Endothelial cell of umbilical vein (primary cell): Measurements from ENCODE around the gene KYAT1. TPM values are rescaled to one million over a fixed set of nuclear protein-coding genes. Genes with fewer than 3 reads are reported as not detected.

Experiments
- BruUV-seq: library from RNA; stranded (reverse); fragments of 400-500 nt; replicated peaks from 2 replicates; lab custom pipeline; 2021; lab: Mats Ljungman, UMichigan
- CTCF ChIA-PET: fragments of 300-600, 350-600 bp; sonication (Branson Sonifier 250); formaldehyde crosslinking; loops from one replicate; lab custom pipeline; 2021; ENCODE audit warnings: antibody characterized with exemption, inconsistent platforms; lab: Charles Lee
- POLR2A ChIA-PET: fragments of 300-600, 350-600 bp; sonication (Branson Sonifier 250); formaldehyde crosslinking; loops from one replicate; lab custom pipeline; 2021; ENCODE audit warnings: antibody characterized with exemption, inconsistent platforms; lab: Charles Lee
- DNase-seq: peaks from one replicate; pipeline ENCODE4 v3.0.0-alpha.2; 2011; ENCODE audit warnings: low read depth, low spot score
- FAIRE-seq: peaks from 2 replicates; lab custom pipeline; 2011; peaks lifted over from hg19 to GRCh38; lab: Jason Lieb, UNC
- H2AFZ ChIP-seq: 2 replicates; pipeline ENCODE4 v1.6.0; 2012; ENCODE audit warnings: low read depth, low read length, control low read depth, inconsistent platforms
- H3K27ac ChIP-seq: 2 replicates; pipeline ENCODE4 v1.5.1; 2011; ENCODE audit warnings: low read depth, mild to moderate bottlenecking, control low read depth, low read length, moderate library complexity; ENCODE audit not compliant: insufficient read depth
- H3K27me3 ChIP-seq, 2 experiments: 2 replicates each; pipeline versions ENCODE4 v1.6.0 to v1.6.1; 2011; ENCODE audit warnings: low read length in 2 of 2, mixed read lengths in 1 of 2; ENCODE audit not compliant: control insufficient read depth in 2 of 2, insufficient read depth in 2 of 2
- H3K36me3 ChIP-seq, 2 experiments: 2 replicates in 1 of 2; 3 replicates in 1 of 2; pipeline ENCODE4 v1.5.1; 2011; ENCODE audit warnings: low read length in 2 of 2, mild to moderate bottlenecking in 1 of 2, moderate library complexity in 1 of 2; ENCODE audit not compliant: control insufficient read depth in 2 of 2, insufficient read depth in 2 of 2; ENCODE audit errors: extremely low read depth in 1 of 2
- H3K4me1 ChIP-seq: 3 replicates; pipeline ENCODE4 v1.5.1; 2011; ENCODE audit warnings: mild to moderate bottlenecking, low read length; ENCODE audit not compliant: control insufficient read depth, insufficient read depth; ENCODE audit errors: extremely low read depth
- H3K4me2 ChIP-seq: 2 replicates; pipeline ENCODE4 v1.6.1; 2011; ENCODE audit warnings: low read length, control low read depth, mixed read lengths; ENCODE audit not compliant: insufficient read depth
- H3K4me3 ChIP-seq, 3 experiments: fragments of 200-600 bp in 1 of 3; sonication (generic), shearing (Covaris generic) in 1 of 3; replicated peaks in 1 of 3; 2 replicates each; pipeline ENCODE4 v1.5.1; 2011 to 2016; ENCODE audit warnings: control low read depth in 3 of 3, low read length in 3 of 3, mild to moderate bottlenecking in 2 of 3, inconsistent platforms in 1 of 3, low read depth in 1 of 3, moderate library complexity in 1 of 3; ENCODE audit not compliant: insufficient read depth in 1 of 3
- H3K79me2 ChIP-seq: 2 replicates; pipeline ENCODE4 v1.6.0; 2012; ENCODE audit warnings: low read length, inconsistent platforms; ENCODE audit not compliant: control insufficient read depth, insufficient read depth
- H3K9ac ChIP-seq: replicated peaks from 2 replicates; pipeline ENCODE3; 2011; ENCODE audit warnings: low read length, control low read depth; ENCODE audit not compliant: insufficient read depth; ENCODE audit errors: extremely low read depth
- H3K9me1 ChIP-seq: replicated peaks from 3 replicates; pipeline ENCODE4 v1.6.0; 2011; ENCODE audit warnings: mild to moderate bottlenecking, low read length; ENCODE audit not compliant: control insufficient read depth, insufficient read depth; ENCODE audit errors: extremely low read depth
- H3K9me3 ChIP-seq: replicated peaks from 2 replicates; pipeline ENCODE4 v1.5.1; 2012; ENCODE audit warnings: low read length, inconsistent platforms; ENCODE audit not compliant: control insufficient read depth, insufficient read depth
- H4K20me1 ChIP-seq: replicated peaks from 2 replicates; pipeline ENCODE3; 2011; ENCODE audit warnings: mild to moderate bottlenecking, low read length; ENCODE audit not compliant: control insufficient read depth, insufficient read depth; ENCODE audit errors: extremely low read depth
- CTCF ChIP-seq, 2 donors: IDR thresholded peaks; 1 replicate in 1 of 2; 2 replicates in 1 of 2; pipeline ENCODE4 v1.5.1; 2011; ENCODE audit warnings: low read length in 2 of 2, mild to moderate bottlenecking in 2 of 2, moderate library complexity in 2 of 2, control low read depth in 1 of 2, inconsistent platforms in 1 of 2, low read depth in 1 of 2; ENCODE audit not compliant: insufficient read depth in 1 of 2; ENCODE audit errors: extremely low read depth in 1 of 2
- EZH2 ChIP-seq: IDR thresholded peaks from 2 replicates; pipeline ENCODE4 v1.6.1; 2012; ENCODE audit warnings: borderline replicate concordance, low read depth, mild to moderate bottlenecking, moderate library complexity, low read length, inconsistent platforms; ENCODE audit not compliant: severe bottlenecking
- FOS ChIP-seq: IDR thresholded peaks from 2 replicates; pipeline ENCODE4 v1.6.1; 2011; ENCODE audit warnings: mild to moderate bottlenecking, low read length, moderate library complexity, borderline replicate concordance; ENCODE audit not compliant: insufficient read depth
- GATA2 ChIP-seq: IDR thresholded peaks from 2 replicates; pipeline ENCODE4 v1.7.0; 2011; ENCODE audit warnings: low read depth, mild to moderate bottlenecking, moderate library complexity, mixed read lengths, low read length; ENCODE audit not compliant: insufficient read length, insufficient read depth
- JUN ChIP-seq: IDR thresholded peaks from 2 replicates; pipeline ENCODE4 v1.6.1; 2011; ENCODE audit warnings: borderline replicate concordance, low read depth; ENCODE audit not compliant: insufficient read length, insufficient read depth
- MAX ChIP-seq: IDR thresholded peaks from 2 replicates; pipeline ENCODE4 v1.6.1; 2011; ENCODE audit not compliant: insufficient read depth, insufficient read length
- MYC ChIP-seq: IDR thresholded peaks from one replicate; pipeline ENCODE4 v1.6.1; 2011; ENCODE audit warnings: mild to moderate bottlenecking, low read depth, low read length
- POLR2A ChIP-seq: IDR thresholded peaks from 2 replicates; pipeline ENCODE4 v1.6.1; 2012; ENCODE audit warnings: low read depth, mild to moderate bottlenecking, control low read depth, low read length
- dilution Hi-C: fragments of 300-500 bp; cut with MboI; formaldehyde crosslinking; loops from one replicate; pipeline ENCODE4 v1.15.0; 2019; ENCODE audit warnings: low sequenced_read_pairs; ENCODE audit not compliant: extremely low pct_ligation_motif_present
- intact Hi-C: fragments of 100-400 bp; cut with micrococcal nuclease; formaldehyde crosslinking; loops from one replicate; pipeline ENCODE4 v1.10.0; 2022
- polyA plus RNA-seq, 4 experiments: library from polyadenylated mRNA; depleted of rRNA in 3 of 4; stranded (reverse) in 3 of 4; unstranded in 1 of 4; fragments of >200 nt; gene quantifications; 2 replicates each; pipeline versions ENCODE4 v1.2.1 to v1.2.3, GENCODE V29; 2011 to 2012; ENCODE audit warnings: missing spikeins in 1 of 4
- total RNA-seq: library from RNA; stranded (reverse); gene quantifications from 2 replicates; pipeline ENCODE4 v1.2.3, GENCODE V29; 2021

The KYAT1 gene
- total and polyA plus RNA-seq, 2 donors (not counting 3 experiments of a cell fraction or from before 2014, with no cell fraction given) = 7.2 to 9.6 TPM

GRCh38 chr9:128903871-128904620, 22.3 kb upstream of the KYAT1 start:
- peaks cover 84% of the 10 kb centered on the region for H3K79me2 ChIP-seq
- no peak overlapping the region for H3K9ac ChIP-seq
- no peak overlapping the region for H3K4me2 ChIP-seq
- peaks cover 7% of the 10 kb centered on the region for H3K4me1 ChIP-seq
- dilution Hi-C loops = no loop called here
- DNase-seq (no peak), FAIRE-seq (peak; percentile 64)
- no peak for TF ChIP-seq EZH2
- TF ChIP-seq GATA2 = no peak
- no peak for TF ChIP-seq POLR2A
- no peak for TF ChIP-seq CTCF (IDR thresholded peaks at IDR 0.05; ENCODE audit: extremely low read depth in 1 of 2, insufficient read depth in 1 of 2, low read depth in 1 of 2, low read length in 2 of 2)
- no peak for TF ChIP-seq FOS
- TF ChIP-seq MAX = no peak
- TF ChIP-seq JUN = no peak
- TF ChIP-seq MYC = no peak
- H3K27ac ChIP-seq = no peak overlapping the region
- H3K4me3 ChIP-seq = no peak overlapping the region
- H4K20me1 ChIP-seq = no peaks in the 10 kb centered on the region
- no peak overlapping the region for H2AFZ ChIP-seq
- intact Hi-C loops = no loop called here
- no peaks in the 10 kb centered on the region for H3K27me3 ChIP-seq
- BruUV-seq = no TSS peak
- H3K9me3 ChIP-seq = no peaks in the 10 kb centered on the region
- CTCF ChIA-PET = no interaction called here
- POLR2A ChIA-PET = interaction anchor here (0.6 kb wide), 1 partner anchor 420 kb away, joined by 3 read pairs; no protein-coding TSS in a partner anchor
- no peaks in the 10 kb centered on the region for H3K9me1 ChIP-seq
- H3K36me3 ChIP-seq = peaks cover 16 to 38% of the 10 kb centered on the region in 2 experiments
